GM18858 (cell line): ENCODE data around the gene TTC7B.

Experiments used
- ATAC-seq: cut with Tn5 transposase; IDR thresholded peaks from one replicate; pipeline ENCODE4 v1.9.1; 2021; ENCODE audit not compliant: unreplicated experiment

Gene TTC7B

GRCh38 chr14:90551070-90551704 lies 265.0 kb downstream of the TTC7B start:
- ATAC-seq, result no peak

GRCh38 chr14:90549794-90550641 lies 266.2 kb downstream of the TTC7B start:
- no peak for ATAC-seq

- ATAC-seq, result no peak
These were observed 267.8 kb downstream of the TTC7B start for GRCh38 chr14:90548455-90548854.

GRCh38 chr14:90547968-90548367 lies 268.3 kb downstream of the TTC7B start:
- ATAC-seq, result no peak

GRCh38 chr14:90547250-90547649 lies 269.0 kb downstream of the TTC7B start:
- no peak for ATAC-seq

- no peak for ATAC-seq
These were observed 269.5 kb downstream of the TTC7B start for GRCh38 chr14:90546767-90547166.

- no peak for ATAC-seq
These were observed 270.1 kb downstream of the TTC7B start for GRCh38 chr14:90545966-90546751.

- ATAC-seq, result no peak
These were observed 270.8 kb downstream of the TTC7B start for GRCh38 chr14:90545382-90545781.

- ATAC-seq, result no peak
These were observed 271.3 kb downstream of the TTC7B start for GRCh38 chr14:90544971-90545370.

- ATAC-seq, result no peak
These were observed 271.7 kb downstream of the TTC7B start for GRCh38 chr14:90544566-90544965.

GRCh38 chr14:90543876-90544275 lies 272.4 kb downstream of the TTC7B start:
- no peak for ATAC-seq

- no peak for ATAC-seq
These were observed 275.1 kb downstream of the TTC7B start for GRCh38 chr14:90541076-90541634.

- no peak for ATAC-seq
These were observed 275.8 kb downstream of the TTC7B start for GRCh38 chr14:90540437-90540836.

GRCh38 chr14:90539996-90540395 lies 276.2 kb downstream of the TTC7B start:
- no peak for ATAC-seq

- no peak for ATAC-seq
These were observed 276.8 kb downstream of the TTC7B start for GRCh38 chr14:90539496-90539775.

- no peak for ATAC-seq
These were observed 277.3 kb downstream of the TTC7B start for GRCh38 chr14:90538716-90539495.

- no peak for ATAC-seq
These were observed 278.1 kb downstream of the TTC7B start for GRCh38 chr14:90538095-90538494.

- ATAC-seq, result no peak
These were observed 279.6 kb downstream of the TTC7B start for GRCh38 chr14:90536511-90537191.

GRCh38 chr14:90536092-90536491 lies 280.1 kb downstream of the TTC7B start:
- ATAC-seq, result no peak

GRCh38 chr14:90535556-90536090 lies 280.6 kb downstream of the TTC7B start:
- ATAC-seq, result no peak
